Measurements from ENCODE around the gene EVC.
"Not testable (repeated sequence)": the region's sequence is repeated elsewhere in the genome, so short reads cannot be mapped to it uniquely, and the experiment has no call there.

Gene EVC

GRCh38 chr4:5827108-5828004 is 116.4 kb downstream of the EVC start:
- no peak overlapping the region for H3K9ac ChIP-seq (ENCODE audit: low read length)
- no peak overlapping the region for H3K4me2 ChIP-seq (ENCODE audit: low read depth, low read length)
- H3K9me2 ChIP-seq (replicated peaks; ENCODE audit: insufficient read depth, low read length): no peaks in the 10 kb centered on the region
- no peak overlapping the region for H3K27ac ChIP-seq (ENCODE audit: low read length)
- peaks cover 22% of the 10 kb centered on the region for H3F3A ChIP-seq (ENCODE audit: insufficient read depth, low read length)
- no peaks in the 10 kb centered on the region for H3K27me3 ChIP-seq (replicated peaks; ENCODE audit: insufficient read depth, low read length)
- no peaks in the 10 kb centered on the region for H3K79me2 ChIP-seq (ENCODE audit: low read length)
- no peak overlapping the region for H2AFZ ChIP-seq (ENCODE audit: low read length)
- H3K4me1 ChIP-seq (ENCODE audit: low read length): peaks cover 36% of the 10 kb centered on the region
- H4K20me1 ChIP-seq (ENCODE audit: insufficient read depth, low read length): no peaks in the 10 kb centered on the region
- H3K36me3 ChIP-seq (replicated peaks; ENCODE audit: insufficient read depth, low read length): no peaks in the 10 kb centered on the region
- H3K9me3 ChIP-seq (replicated peaks; ENCODE audit: insufficient read depth, low read length): no peaks in the 10 kb centered on the region
- H3K4me3 ChIP-seq (ENCODE audit: low read length): no peak overlapping the region
- DNase-seq: no peak
- TF ChIP-seq, protein P1, sequence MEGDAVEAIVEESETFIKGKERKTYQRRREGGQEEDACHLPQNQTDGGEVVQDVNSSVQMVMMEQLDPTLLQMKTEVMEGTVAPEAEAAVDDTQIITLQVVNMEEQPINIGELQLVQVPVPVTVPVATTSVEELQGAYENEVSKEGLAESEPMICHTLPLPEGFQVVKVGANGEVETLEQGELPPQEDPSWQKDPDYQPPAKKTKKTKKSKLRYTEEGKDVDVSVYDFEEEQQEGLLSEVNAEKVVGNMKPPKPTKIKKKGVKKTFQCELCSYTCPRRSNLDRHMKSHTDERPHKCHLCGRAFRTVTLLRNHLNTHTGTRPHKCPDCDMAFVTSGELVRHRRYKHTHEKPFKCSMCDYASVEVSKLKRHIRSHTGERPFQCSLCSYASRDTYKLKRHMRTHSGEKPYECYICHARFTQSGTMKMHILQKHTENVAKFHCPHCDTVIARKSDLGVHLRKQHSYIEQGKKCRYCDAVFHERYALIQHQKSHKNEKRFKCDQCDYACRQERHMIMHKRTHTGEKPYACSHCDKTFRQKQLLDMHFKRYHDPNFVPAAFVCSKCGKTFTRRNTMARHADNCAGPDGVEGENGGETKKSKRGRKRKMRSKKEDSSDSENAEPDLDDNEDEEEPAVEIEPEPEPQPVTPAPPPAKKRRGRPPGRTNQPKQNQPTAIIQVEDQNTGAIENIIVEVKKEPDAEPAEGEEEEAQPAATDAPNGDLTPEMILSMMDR (IDR thresholded peaks at IDR 0.05; ENCODE audit: low read length): no peak
- no peak for TF ChIP-seq EZH2 (optimal IDR thresholded peaks at IDR 0.05; ENCODE audit: low read depth, low read length)
- no peak for TF ChIP-seq EZH2phosphoT487 (IDR thresholded peaks at IDR 0.05; ENCODE audit: low read length)

DNA sequence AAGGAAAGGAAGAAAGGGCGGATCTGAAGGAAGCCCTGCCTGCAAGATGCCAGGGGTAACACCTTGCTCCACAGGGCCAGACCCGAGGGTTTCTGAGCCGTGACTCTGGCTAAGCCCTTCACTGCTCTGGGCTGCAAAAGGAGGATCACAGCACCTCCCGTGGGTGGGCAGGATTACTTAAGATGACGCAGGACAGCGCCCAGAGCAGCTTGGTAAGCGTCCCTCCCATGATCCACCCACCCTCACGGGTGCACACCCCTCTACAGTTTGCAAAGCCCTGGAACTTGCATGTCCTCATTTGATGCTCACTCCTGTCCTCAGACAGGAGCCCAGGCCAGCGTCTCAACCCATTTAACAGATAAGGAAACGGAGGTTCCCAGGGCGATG is 117.0 kb downstream of the EVC start:
- no peaks in the 10 kb centered on the region for H3K9me2 ChIP-seq (replicated peaks; ENCODE audit: insufficient read depth, low read length)
- H3K79me2 ChIP-seq (ENCODE audit: low read length): no peaks in the 10 kb centered on the region
- H3K9ac ChIP-seq (ENCODE audit: low read length): no peak overlapping the region
- H3K4me1 ChIP-seq (ENCODE audit: low read length): peaks cover 29% of the 10 kb centered on the region
- H2AFZ ChIP-seq (ENCODE audit: low read length): no peak overlapping the region
- TF ChIP-seq, protein P1 (IDR thresholded peaks at IDR 0.05; ENCODE audit: low read length): no peak
- TF ChIP-seq EZH2 (optimal IDR thresholded peaks at IDR 0.05; ENCODE audit: low read depth, low read length): no peak
- no peaks in the 10 kb centered on the region for H3K9me3 ChIP-seq (replicated peaks; ENCODE audit: insufficient read depth, low read length)
- no peak overlapping the region for H3K27ac ChIP-seq (ENCODE audit: low read length)
- H3K4me2 ChIP-seq (ENCODE audit: low read depth, low read length): no peak overlapping the region
- H3K27me3 ChIP-seq (replicated peaks; ENCODE audit: insufficient read depth, low read length): no peaks in the 10 kb centered on the region
- H3K4me3 ChIP-seq (ENCODE audit: low read length): no peak overlapping the region
- H4K20me1 ChIP-seq (ENCODE audit: insufficient read depth, low read length): no peaks in the 10 kb centered on the region
- no peak for DNase-seq
- peaks cover 16% of the 10 kb centered on the region for H3F3A ChIP-seq (ENCODE audit: insufficient read depth, low read length)
- H3K36me3 ChIP-seq (replicated peaks; ENCODE audit: insufficient read depth, low read length): no peaks in the 10 kb centered on the region

DNA sequence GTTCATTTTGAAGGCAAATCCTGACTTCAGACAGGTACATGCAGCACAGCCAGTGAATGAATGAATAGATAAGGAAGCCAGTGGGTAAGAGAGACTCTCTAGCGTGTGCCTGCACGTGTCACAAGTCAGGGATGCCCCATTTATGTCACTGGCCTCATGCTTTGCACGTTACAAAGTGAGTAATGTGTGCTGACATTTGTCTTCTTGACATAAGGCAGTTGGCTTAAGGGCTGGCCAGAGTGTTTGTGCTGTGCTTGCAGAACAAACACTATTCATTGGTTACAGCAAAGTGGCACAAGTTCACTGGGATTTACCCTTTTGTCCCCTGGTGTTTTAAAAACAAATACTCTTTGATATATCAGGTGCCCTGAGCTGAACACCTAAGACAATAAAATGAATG is 125.9 kb downstream of the EVC start:
- Histone ChIP-seq H3K9me2 (replicated peaks; ENCODE audit: insufficient read depth, low read length) (no peaks in the 10 kb centered on the region), H3K79me2 (ENCODE audit: low read length) (no peaks in the 10 kb centered on the region), H2AFZ (ENCODE audit: low read length) (no peak overlapping the region), H3K27me3 (replicated peaks; ENCODE audit: insufficient read depth, low read length) (no peaks in the 10 kb centered on the region), H3K4me2 (ENCODE audit: low read depth, low read length) (no peak overlapping the region), H3K4me1 (ENCODE audit: low read length) (no peaks in the 10 kb centered on the region), H3K4me3 (ENCODE audit: low read length) (no peak overlapping the region), H4K20me1 (ENCODE audit: insufficient read depth, low read length) (no peaks in the 10 kb centered on the region), H3F3A (ENCODE audit: insufficient read depth, low read length) (no peaks in the 10 kb centered on the region), H3K9me3 (replicated peaks; ENCODE audit: insufficient read depth, low read length) (no peaks in the 10 kb centered on the region), H3K36me3 (replicated peaks; ENCODE audit: insufficient read depth, low read length) (no peaks in the 10 kb centered on the region), H3K9ac (ENCODE audit: low read length) (no peak overlapping the region), H3K27ac (ENCODE audit: low read length) (no peak overlapping the region)
- DNase-seq: no peak
- no peak for TF ChIP-seq EZH2phosphoT487 (IDR thresholded peaks at IDR 0.05; ENCODE audit: low read length)
- TF ChIP-seq, protein P1 (IDR thresholded peaks at IDR 0.05; ENCODE audit: low read length): no peak
- no peak for TF ChIP-seq EZH2 (optimal IDR thresholded peaks at IDR 0.05; ENCODE audit: low read depth, low read length)

GRCh38 chr4:5837483-5837882 is 126.5 kb downstream of the EVC start:
- not testable (repeated sequence) for H2AFZ ChIP-seq (ENCODE audit: low read length); DNase-seq; H4K20me1 ChIP-seq (ENCODE audit: insufficient read depth, low read length); H3K9me2 ChIP-seq (replicated peaks; ENCODE audit: insufficient read depth, low read length); H3K9me3 ChIP-seq (replicated peaks; ENCODE audit: insufficient read depth, low read length); H3K79me2 ChIP-seq (ENCODE audit: low read length); H3K4me2 ChIP-seq (ENCODE audit: low read depth, low read length); H3K27me3 ChIP-seq (replicated peaks; ENCODE audit: insufficient read depth, low read length); H3K9ac ChIP-seq (ENCODE audit: low read length); H3K27ac ChIP-seq (ENCODE audit: low read length); H3K4me3 ChIP-seq (ENCODE audit: low read length); H3K4me1 ChIP-seq (ENCODE audit: low read length); H3K36me3 ChIP-seq (replicated peaks; ENCODE audit: insufficient read depth, low read length); H3F3A ChIP-seq (ENCODE audit: insufficient read depth, low read length)

All from MM.1S (cell line).